Large intestine (tissue), 3 donors: Measurements from ENCODE around the gene MAN2B2. TPM values are rescaled to one million over a fixed set of nuclear protein-coding genes. Genes with fewer than 3 reads are reported as not detected.

Experiments
- DNase-seq, 2 donors: peaks; one replicate each; pipeline versions ENCODE4 v3.0.0 to v3.0.0-alpha.2; 2013
- H3K27ac ChIP-seq: one replicate; pipeline ENCODE4 v1.5.1; 2013; ENCODE audit warnings: low read length
- H3K27me3 ChIP-seq: 2 replicates; pipeline ENCODE4 v1.6.1; 2013; ENCODE audit warnings: low read length; ENCODE audit not compliant: control insufficient read depth, insufficient read depth
- H3K36me3 ChIP-seq: 2 replicates; pipeline ENCODE4 v1.6.1; 2013; ENCODE audit warnings: low read length; ENCODE audit not compliant: control insufficient read depth, insufficient read depth
- H3K4me1 ChIP-seq: one replicate; pipeline ENCODE4 v1.6.1; 2013; ENCODE audit warnings: low read length; ENCODE audit not compliant: control insufficient read depth, insufficient read depth
- H3K4me3 ChIP-seq: one replicate; pipeline ENCODE4 v1.5.1; 2013; ENCODE audit warnings: low read length
- H3K9me3 ChIP-seq: one replicate; pipeline ENCODE4 v1.6.1; 2013; ENCODE audit warnings: mild to moderate bottlenecking, low read depth, low read length, moderate library complexity; ENCODE audit not compliant: control insufficient read depth
- WGBS: methylation state at CpG from one replicate; pipeline ENCODE4 v1.1.5; 2013; ENCODE audit warnings: low lambda C conversion rate; ENCODE audit not compliant: insufficient coverage; 5-methylcytosine and 5-hydroxymethylcytosine counted together
- polyA plus RNA-seq: library from polyadenylated mRNA; unstranded; fragments of 120-200 nt; gene quantifications from one replicate; pipeline ENCODE4 v1.2.1, GENCODE V29; 2013

MAN2B2 gene
- polyA plus RNA-seq, 1 donor: 18.2 TPM

DNA sequence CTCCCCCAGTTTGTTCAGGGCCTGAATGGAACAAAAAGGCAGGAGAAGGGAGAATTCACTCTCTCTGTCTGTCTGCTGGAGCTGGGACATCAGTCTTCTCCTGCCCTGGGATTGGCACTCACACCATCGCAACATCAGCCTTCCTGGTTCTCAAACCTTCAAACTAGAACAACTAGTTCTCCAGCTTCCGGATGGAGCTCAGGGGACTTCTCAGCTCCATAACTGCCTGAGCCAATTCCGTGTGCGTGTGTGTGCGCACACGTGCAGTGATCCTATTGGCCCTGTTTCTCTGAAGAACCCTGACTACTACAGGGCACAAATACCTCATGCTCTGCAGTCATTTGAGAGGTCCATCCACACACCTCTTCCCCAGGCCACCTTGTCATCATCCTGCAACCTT, 18.7 kb upstream of the MAN2B2 start:
- WGBS: no CpG with 5 or more reads among the region's 6 CpGs
- no peak overlapping the region for H3K4me3 ChIP-seq

DNA sequence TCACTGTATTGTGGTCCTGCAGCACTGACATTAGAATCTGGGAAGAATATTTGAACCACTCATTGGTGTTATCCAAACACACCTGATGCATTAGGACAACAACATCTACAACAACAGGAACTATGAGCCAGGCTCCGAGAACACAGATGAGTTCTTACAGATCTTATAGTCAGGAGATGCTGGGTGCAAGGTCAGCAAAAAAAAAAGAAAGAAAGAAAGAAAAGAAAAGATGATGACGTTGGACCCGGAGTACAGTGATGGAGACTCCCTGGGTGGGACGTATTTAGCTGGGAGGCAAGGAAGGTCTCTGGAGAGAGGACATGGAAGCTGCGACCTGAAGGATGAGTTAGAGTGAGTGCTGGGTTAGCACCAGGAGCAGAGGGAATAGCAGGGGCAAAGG, 17.8 kb upstream of the MAN2B2 start:
- no peaks in the 10 kb centered on the region for H3K4me1 ChIP-seq
- DNase-seq: no peak
- H3K9me3 ChIP-seq: no peaks in the 10 kb centered on the region
- no peak overlapping the region for H3K27ac ChIP-seq
- 73% methylated on average over 3 of the region's 5 CpGs for WGBS
- no peak overlapping the region for H3K4me3 ChIP-seq
- peaks cover 56% of the 10 kb centered on the region for H3K27me3 ChIP-seq
- H3K36me3 ChIP-seq: no peaks in the 10 kb centered on the region

More for the DNA sequence above, 18.7 kb upstream of the MAN2B2 start:
- H3K36me3 ChIP-seq: no peaks in the 10 kb centered on the region
- H3K27ac ChIP-seq: no peak overlapping the region
- DNase-seq: no peak
- no peaks in the 10 kb centered on the region for H3K9me3 ChIP-seq
- H3K4me1 ChIP-seq: no peaks in the 10 kb centered on the region
- peaks cover 50% of the 10 kb centered on the region for H3K27me3 ChIP-seq

DNA sequence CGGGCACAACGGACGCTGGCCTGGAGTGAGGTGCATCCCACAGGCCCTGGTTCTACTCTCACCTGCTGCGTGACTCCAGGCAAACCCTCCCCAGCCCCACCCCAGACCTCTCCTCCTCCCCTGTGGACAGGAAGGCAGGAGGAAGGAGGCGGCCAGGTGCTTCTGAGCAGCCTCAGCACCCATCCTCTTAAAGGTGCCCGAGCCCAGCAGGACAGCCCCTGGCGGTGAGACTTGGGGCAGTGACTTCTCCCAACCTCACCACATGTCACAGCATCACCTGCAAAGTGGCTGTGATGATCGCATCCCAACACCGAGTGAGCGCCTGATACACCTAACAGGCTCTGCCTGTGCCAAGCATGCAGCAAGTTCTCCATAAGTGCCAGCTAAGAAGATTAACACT, 17.1 kb upstream of the MAN2B2 start:
- Histone ChIP-seq H3K36me3 (no peaks in the 10 kb centered on the region), H3K9me3 (no peaks in the 10 kb centered on the region), H3K4me3 (no peak overlapping the region), H3K27ac (no peak overlapping the region), H3K4me1 (no peaks in the 10 kb centered on the region), H3K27me3 (peaks cover 61% of the 10 kb centered on the region)
- no CpG with 5 or more reads among the region's 10 CpGs for WGBS
- no peak for DNase-seq

DNA sequence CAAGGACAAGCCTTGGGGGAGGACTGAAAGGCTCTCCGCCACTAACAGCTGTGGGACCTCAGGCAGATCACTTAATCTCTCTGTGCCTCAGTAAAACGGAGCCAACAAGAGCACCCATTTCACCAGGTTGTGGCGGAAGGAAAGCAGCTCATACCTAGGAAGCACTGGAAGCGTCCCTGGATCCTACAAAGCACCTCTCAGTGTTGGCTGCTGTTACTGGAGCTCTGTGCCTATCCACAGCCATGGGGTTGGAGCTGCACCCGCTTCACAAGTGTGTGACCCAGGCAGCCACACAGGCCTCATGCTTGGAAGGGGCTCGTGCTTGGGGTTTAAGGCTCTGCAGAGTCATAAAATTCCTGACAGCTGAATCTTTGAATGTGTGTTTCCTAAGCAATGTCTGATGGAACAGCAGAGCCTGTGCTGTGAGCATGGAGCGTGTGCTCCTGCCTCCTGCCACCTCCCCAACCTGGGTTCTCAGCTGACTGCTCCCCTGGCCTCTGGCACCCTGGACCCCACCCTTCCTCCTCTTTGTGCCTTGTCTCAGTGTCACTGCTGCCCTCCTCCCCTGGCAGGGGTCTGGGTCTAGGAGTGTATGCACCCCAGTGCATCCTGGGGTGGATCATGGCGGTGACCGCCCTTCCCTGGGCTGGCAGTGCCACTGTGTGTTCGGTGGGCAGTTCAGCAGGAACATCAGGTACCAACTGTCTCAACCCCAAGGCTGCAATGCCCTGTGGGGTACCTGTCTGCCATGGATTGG, 14.4 kb upstream of the MAN2B2 start:
- H3K4me1 ChIP-seq: peaks cover 5% of the 10 kb centered on the region
- no peak overlapping the region for H3K4me3 ChIP-seq
- DNase-seq: no peak
- no peak overlapping the region for H3K27ac ChIP-seq
- no peaks in the 10 kb centered on the region for H3K36me3 ChIP-seq
- peaks cover 3% of the 10 kb centered on the region for H3K9me3 ChIP-seq
- H3K27me3 ChIP-seq: peaks cover 77% of the 10 kb centered on the region
- WGBS: no CpG with 5 or more reads among the region's 10 CpGs

DNA sequence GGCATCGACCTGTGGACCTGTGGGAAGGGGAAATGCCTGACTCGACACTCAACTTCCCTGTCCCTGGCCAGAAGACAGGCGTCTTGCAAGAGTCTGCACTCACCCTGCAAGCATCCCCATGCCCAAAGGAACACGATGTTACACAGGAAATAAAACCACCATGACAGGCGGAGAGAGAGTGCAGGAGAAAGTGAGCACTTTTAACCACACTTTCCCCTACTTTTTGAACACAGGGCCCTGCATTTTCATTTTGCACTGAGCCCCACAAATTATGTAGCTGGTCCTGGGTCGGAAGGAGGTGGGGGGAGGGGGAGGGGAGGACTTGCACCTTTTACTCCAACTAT, 13.8 kb upstream of the MAN2B2 start:
- Histone ChIP-seq H3K27ac (no peak overlapping the region), H3K4me1 (peaks cover 5% of the 10 kb centered on the region), H3K27me3 (peaks cover 83% of the 10 kb centered on the region), H3K36me3 (no peaks in the 10 kb centered on the region), H3K9me3 (peaks cover 3% of the 10 kb centered on the region), H3K4me3 (no peak overlapping the region)
- no peak for DNase-seq
- no CpG with 5 or more reads among the region's 6 CpGs for WGBS

DNA sequence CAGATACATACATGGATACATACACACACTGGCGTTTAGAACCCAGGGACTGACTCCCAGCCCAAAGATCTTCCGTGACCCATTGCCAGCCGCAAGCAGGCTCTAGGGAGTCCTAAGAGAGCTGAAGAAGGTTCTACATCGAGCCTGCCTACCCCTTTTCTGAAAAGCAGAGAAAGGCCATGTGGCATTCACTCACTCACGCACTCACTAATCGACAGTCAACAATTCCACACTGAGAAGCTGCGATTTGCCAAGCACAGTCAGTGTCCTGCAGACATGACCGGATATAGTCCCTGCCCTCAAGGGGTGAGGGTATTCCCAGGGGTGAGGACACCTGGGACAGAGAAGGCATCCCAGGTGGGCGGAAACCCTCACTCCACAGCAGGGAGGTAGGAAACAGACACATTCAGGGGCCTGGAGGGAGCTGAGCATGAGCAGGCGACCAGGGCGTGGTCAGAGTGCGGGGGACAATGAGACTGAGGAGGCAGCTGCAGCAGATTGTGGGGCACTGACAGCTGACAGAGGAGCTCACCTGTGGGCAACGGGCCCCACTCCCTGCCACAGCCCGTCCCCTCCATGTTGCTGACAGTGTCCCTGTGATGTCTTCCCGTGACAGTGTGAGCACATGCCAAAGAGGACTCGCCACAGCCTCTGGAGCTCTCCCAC, 13.2 kb upstream of the MAN2B2 start:
- peaks cover 5% of the 10 kb centered on the region for H3K4me1 ChIP-seq
- peaks cover 84% of the 10 kb centered on the region for H3K27me3 ChIP-seq
- H3K4me3 ChIP-seq: no peak overlapping the region
- 60% methylated on average over 1 of the region's 16 CpGs for WGBS
- DNase-seq: no peak
- H3K9me3 ChIP-seq: peaks cover 3% of the 10 kb centered on the region
- no peaks in the 10 kb centered on the region for H3K36me3 ChIP-seq
- H3K27ac ChIP-seq: no peak overlapping the region

DNA sequence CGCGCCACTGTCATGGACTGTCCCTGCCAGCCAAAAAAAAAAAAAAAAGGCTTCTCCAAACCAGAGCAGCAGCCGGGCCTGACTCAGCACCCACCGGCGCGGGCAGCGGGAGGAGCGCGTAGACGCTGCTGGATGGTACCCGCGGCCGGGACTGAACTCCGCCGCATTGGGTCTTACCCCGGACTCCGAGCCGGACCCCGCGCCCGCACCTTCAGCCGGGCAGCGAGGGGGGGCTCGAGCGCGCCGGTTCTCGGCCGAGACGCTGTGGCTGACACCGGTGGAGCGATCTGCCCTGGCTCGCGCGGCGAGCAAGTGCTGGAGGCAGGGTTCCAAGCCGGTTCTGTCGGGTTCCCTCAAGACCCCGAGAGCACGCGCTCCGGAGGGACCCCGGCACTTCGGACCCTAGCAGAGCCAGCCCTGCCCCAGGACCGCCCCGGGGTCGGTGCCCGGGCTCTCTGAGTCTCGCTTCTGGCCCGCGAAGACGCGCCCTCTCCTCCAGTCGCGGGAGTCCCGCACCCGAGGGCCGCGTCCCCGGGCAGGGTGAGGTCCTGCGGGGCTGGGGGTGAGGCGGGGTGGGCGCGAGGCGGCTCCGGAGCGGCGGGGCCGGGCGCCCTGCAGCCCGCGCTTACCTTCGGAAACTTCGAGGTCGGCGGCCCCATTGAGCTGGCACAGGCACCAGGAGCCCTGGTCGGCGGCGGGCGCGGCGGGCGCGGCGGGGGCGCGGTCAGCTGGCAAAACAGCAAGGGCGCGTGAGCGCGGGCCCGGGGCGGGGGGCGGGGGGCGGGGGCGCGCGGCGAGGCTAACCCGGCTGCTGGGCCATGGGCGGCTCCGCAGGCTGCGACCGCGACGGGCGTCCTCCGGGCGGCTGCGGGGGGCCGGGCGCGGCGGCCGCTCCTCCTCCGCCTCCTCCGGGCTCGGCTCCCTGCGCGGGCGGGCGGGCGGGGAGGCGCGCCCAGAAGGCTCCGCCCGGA, 11.8 kb upstream of the MAN2B2 start:
- peaks cover 5% of the 10 kb centered on the region for H3K4me1 ChIP-seq
- H3K27ac ChIP-seq: no peak overlapping the region
- peaks cover 3% of the 10 kb centered on the region for H3K9me3 ChIP-seq
- no CpG with 5 or more reads among the region's 127 CpGs for WGBS
- no peak overlapping the region for H3K4me3 ChIP-seq
- no peaks in the 10 kb centered on the region for H3K36me3 ChIP-seq
- peaks cover 87% of the 10 kb centered on the region for H3K27me3 ChIP-seq
- no peak for DNase-seq

DNA sequence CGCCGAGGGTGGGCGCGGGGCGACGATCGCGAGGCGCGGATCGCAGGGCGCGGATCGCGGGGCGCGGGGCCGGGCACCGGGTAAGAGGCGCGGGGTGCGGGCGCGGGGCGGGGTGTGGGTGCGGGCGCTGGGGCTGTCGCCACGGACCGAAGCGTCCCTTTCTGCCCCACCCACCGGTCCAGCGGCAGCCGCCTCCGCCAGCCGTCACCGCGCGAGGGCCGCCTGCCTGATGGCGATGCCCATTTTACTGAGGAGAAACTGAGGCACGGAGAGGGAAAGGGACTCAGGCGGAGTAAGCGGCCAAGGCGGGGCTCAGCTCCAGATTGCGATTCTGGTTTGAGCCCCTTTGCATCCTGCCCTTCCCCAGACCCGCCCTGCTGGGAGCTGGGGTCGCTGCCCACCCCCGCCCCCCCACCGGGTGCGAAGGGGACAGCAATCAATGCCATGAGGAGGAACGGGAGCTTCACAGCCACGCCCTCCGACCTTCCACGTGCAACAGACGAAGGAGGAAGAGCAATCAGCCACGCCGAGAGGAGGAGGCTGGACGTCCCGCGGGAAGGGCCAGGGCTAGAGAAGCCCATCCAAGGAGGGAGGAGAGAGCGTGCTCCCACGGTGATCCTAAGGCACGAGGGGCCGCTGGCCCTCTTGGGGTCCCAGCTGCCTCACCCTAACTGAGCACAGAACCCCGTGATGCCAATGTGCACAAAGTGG, 10.9 kb upstream of the MAN2B2 start:
- no peak overlapping the region for H3K4me3 ChIP-seq
- peaks cover 3% of the 10 kb centered on the region for H3K9me3 ChIP-seq
- peaks cover 5% of the 10 kb centered on the region for H3K4me1 ChIP-seq
- WGBS: no CpG with 5 or more reads among the region's 66 CpGs
- no peaks in the 10 kb centered on the region for H3K36me3 ChIP-seq
- H3K27ac ChIP-seq: no peak overlapping the region
- H3K27me3 ChIP-seq: peaks cover 83% of the 10 kb centered on the region
- DNase-seq: no peak

DNA sequence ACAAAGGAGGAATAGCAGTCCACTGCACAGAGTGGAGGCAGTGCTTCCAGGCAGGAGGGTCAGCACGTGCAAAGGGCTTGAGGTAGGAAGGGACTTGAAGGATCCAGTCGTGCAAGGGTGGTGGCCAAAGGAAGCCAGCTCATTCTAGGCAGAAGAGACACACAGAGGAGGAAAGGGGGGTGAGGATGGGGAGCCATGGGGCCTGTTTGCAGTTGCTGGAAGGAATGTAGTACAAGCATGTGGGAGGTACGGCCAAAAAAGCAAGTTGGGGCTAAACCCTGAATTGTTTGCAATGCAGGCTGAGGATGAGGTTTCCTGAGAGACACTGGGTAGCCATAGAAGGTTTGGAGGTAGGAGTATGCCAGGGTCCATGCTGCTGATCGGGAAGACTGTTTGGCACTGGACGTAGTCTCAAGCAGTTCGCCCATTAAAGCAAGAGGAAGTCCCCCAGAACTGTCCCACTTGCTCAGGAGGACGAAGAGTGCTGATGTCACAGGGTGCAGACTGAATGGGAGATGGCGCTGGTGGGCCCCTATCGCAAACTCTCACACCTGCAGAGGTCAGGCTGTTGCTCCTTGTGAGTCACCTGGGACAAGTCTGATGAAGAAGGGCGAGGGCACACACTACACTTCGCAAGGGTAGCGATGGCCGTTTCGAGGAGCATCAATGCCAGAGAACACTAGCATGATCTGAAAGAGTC, 9.1 kb upstream of the MAN2B2 start:
- Histone ChIP-seq H3K9me3 (peaks cover 3% of the 10 kb centered on the region), H3K27me3 (peaks cover 67% of the 10 kb centered on the region), H3K4me3 (no peak overlapping the region), H3K27ac (no peak overlapping the region), H3K36me3 (no peaks in the 10 kb centered on the region), H3K4me1 (peaks cover 5% of the 10 kb centered on the region)
- WGBS: no CpG with 5 or more reads among the region's 14 CpGs
- no peak for DNase-seq
